WTC11 (cell line): Measurements from ENCODE around the gene GPC6.

Experiments used
- CTCF ChIP-seq: fragments of 200-600 bp; IDR thresholded peaks from 2 replicates; pipeline ENCODE4 v1.8.0; 2022; ENCODE audit warnings: antibody characterized with exemption
- TF ChIP-seq, protein P1 (sequence below): sonication (generic); formaldehyde crosslinking; IDR thresholded peaks from 2 replicates; pipeline ENCODE4 v1.8.0; 2022; ENCODE audit warnings: mild to moderate bottlenecking, missing genetic modification reagents
- TF ChIP-seq, protein P2 (sequence below): sonication (generic); formaldehyde crosslinking; IDR thresholded peaks from 2 replicates; pipeline ENCODE4 v1.8.1; 2022; ENCODE audit warnings: mild to moderate bottlenecking, missing genetic modification reagents, moderate library complexity, borderline replicate concordance

DNA sequence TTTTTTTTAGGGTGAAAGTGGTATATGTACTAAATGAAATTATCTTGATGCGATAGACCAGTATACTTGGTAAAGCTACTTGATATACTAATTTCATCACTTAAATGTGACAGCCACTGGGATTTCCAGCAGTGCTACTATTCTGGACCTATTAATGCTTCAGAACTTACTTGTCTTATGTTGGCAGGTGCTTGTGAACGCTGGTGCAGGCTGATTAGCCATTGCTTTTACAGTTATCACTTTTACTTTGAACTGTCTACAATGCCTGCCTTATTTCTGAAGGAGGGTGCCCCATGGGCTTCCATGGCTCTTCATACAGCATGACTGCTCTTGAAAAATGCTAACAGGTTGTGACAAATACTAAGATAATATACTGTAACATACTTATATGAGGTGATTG, 294.7 kb downstream of the GPC6 start:
- TF ChIP-seq, protein P1, sequence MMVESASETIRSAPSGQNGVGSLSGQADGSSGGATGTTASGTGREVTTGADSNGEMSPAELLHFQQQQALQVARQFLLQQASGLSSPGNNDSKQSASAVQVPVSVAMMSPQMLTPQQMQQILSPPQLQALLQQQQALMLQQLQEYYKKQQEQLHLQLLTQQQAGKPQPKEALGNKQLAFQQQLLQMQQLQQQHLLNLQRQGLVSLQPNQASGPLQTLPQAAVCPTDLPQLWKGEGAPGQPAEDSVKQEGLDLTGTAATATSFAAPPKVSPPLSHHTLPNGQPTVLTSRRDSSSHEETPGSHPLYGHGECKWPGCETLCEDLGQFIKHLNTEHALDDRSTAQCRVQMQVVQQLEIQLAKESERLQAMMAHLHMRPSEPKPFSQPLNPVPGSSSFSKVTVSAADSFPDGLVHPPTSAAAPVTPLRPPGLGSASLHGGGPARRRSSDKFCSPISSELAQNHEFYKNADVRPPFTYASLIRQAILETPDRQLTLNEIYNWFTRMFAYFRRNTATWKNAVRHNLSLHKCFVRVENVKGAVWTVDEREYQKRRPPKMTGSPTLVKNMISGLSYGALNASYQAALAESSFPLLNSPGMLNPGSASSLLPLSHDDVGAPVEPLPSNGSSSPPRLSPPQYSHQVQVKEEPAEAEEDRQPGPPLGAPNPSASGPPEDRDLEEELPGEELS (CRISPR knock-in tag), result no peak
- no peak for TF ChIP-seq CTCF
- TF ChIP-seq, protein P2, sequence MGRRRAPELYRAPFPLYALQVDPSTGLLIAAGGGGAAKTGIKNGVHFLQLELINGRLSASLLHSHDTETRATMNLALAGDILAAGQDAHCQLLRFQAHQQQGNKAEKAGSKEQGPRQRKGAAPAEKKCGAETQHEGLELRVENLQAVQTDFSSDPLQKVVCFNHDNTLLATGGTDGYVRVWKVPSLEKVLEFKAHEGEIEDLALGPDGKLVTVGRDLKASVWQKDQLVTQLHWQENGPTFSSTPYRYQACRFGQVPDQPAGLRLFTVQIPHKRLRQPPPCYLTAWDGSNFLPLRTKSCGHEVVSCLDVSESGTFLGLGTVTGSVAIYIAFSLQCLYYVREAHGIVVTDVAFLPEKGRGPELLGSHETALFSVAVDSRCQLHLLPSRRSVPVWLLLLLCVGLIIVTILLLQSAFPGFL (CRISPR knock-in tag), result no peak
